Gastrocnemius medialis (tissue), 4 donors: ENCODE data around the gene ERGIC3.

Experiments used
- POLR2A ChIP-seq, 2 donors: fragments of 450-650 bp; IDR thresholded peaks; one replicate each; pipeline ENCODE4 v1.6.1; 2017; ENCODE audit warnings: antibody characterized with exemption in 2 of 2, mild to moderate bottlenecking in 2 of 2, moderate library complexity in 2 of 2
- TF ChIP-seq, protein P1 (sequence below), 5 experiments: fragments of 450-650 bp in 3 of 5; fragments of 200-600 bp in 2 of 5; sonication (generic) in 2 of 5; IDR thresholded peaks in 4 of 5; conservative IDR thresholded peaks in 1 of 5; 1 replicate in 4 of 5; 2 replicates in 1 of 5; pipeline ENCODE4 v1.5.1; 2016 to 2019; ENCODE audit warnings: antibody characterized with exemption in 5 of 5, mild to moderate bottlenecking in 3 of 5, moderate library complexity in 3 of 5

DNA sequence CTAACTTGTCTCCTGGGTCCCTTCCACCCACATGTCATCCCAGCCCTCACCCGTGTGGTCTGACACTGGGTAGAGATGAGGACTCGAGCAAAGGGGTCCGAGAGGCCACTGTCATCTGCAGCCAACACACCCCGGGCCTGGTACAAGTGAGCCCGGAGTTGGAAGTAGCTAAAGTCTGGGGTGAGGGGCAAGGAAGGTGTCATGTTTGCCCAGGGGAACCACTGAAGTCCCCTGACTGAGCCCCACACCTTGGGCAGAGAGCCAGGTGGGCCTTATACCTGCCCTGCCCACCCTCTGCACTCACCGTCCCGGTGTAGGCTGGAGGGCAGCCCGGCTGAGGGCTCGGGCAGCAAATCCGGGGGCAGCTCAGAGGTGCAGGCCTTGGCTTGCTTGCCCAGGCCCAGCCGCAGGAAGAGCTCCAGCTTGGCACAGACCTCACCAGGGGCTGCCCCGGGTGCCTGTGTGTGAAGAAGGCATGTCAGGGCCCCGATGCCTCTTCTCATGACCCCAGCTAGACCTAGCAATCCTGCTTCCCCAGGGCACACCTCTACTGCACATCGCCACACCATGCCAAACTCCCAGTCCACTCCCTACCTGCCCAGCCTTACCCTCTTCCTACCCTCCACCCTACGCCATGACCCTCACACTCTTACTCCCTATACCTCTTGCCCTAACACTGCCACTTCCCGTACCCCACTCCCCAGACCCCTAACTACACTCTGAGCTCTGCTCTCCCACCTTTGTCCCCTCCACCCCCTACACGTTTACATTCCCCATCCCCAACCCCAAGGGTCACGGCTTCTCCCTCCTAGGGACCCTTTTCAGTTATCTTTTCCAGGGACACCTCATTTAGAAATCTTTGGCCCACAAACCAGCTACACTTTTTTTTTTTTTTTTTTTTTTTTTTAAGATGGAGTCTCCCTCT lies 42.0 kb downstream of the ERGIC3 start:
- TF ChIP-seq, protein P1, sequence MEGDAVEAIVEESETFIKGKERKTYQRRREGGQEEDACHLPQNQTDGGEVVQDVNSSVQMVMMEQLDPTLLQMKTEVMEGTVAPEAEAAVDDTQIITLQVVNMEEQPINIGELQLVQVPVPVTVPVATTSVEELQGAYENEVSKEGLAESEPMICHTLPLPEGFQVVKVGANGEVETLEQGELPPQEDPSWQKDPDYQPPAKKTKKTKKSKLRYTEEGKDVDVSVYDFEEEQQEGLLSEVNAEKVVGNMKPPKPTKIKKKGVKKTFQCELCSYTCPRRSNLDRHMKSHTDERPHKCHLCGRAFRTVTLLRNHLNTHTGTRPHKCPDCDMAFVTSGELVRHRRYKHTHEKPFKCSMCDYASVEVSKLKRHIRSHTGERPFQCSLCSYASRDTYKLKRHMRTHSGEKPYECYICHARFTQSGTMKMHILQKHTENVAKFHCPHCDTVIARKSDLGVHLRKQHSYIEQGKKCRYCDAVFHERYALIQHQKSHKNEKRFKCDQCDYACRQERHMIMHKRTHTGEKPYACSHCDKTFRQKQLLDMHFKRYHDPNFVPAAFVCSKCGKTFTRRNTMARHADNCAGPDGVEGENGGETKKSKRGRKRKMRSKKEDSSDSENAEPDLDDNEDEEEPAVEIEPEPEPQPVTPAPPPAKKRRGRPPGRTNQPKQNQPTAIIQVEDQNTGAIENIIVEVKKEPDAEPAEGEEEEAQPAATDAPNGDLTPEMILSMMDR (IDR thresholded peaks at IDR 0.05 in 4 of 5, conservative IDR thresholded peaks at IDR 0.05 in 1 of 5): no peak
- TF ChIP-seq POLR2A (IDR thresholded peaks at IDR 0.05): no peak
